NCI-H1694 treated with DMSO at 0.1 percent for 48 hours (cell line): ENCODE results near the gene KRTAP5-10.
"Not testable (repeated sequence)": the region's sequence is repeated elsewhere in the genome, so short reads cannot be mapped to it uniquely, and the experiment has no call there.

Source experiments
- DNase-seq: peaks from one replicate; lab custom pipeline; 2025; lab: John Stamatoyannopoulos, UW

KRTAP5-10 gene

GRCh38 chr11:71611218-71611910, 46.0 kb downstream of the KRTAP5-10 start:
- DNase-seq: not testable (repeated sequence)

- DNase-seq: not testable (repeated sequence)
Measured at GRCh38 chr11:71613931-71614330, 48.6 kb downstream of the KRTAP5-10 start.

DNA sequence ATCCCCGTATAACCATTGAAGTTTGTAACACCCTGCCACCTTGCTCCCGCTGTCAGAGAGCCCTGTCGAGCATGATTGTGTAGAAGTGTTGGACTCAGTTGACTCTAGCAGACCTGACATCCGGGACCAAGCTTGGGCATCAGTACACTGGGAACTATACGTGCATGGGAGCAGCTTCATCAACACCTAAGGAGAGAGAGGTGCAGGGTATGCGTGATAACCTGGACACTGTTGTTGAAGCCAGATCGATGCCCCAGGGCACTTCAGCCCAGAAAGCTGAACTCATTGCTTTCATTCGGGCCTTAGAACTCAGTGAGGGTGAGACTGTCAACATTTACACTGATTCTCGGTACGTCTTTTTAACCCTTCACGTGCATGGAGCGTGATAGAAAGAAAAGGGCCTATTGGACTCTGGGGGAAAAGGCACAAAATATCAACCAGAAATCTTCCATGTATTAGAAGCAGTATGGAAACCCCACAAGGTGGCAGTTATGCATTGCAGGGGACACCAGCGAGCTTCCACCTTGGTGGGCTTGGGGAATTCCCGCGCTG, 49.1 kb downstream of the KRTAP5-10 start:
- not testable (repeated sequence) for DNase-seq

- not testable (repeated sequence) for DNase-seq
Measured at GRCh38 chr11:71615003-71615402, 49.6 kb downstream of the KRTAP5-10 start.
